HCT116 (cell line): ENCODE results near the gene MARCKSL1.

Experiments used
- POLR2A ChIP-seq: IDR thresholded peaks from 2 replicates; pipeline ENCODE4 v1.7.0; 2011; ENCODE audit warnings: borderline replicate concordance; ENCODE audit not compliant: insufficient read depth, insufficient read length; ENCODE audit errors: extremely low read depth
- POLR2AphosphoS5 ChIP-seq: IDR thresholded peaks from 2 replicates; pipeline ENCODE4 v1.6.1; 2011; ENCODE audit warnings: mild to moderate bottlenecking, low read depth, low read length, moderate library complexity
- RAD21 ChIP-seq: IDR thresholded peaks from 2 replicates; pipeline ENCODE4 v1.6.1; 2012; ENCODE audit warnings: low read depth, mild to moderate bottlenecking
- TF ChIP-seq, protein P1 (sequence below), 3 experiments: fragments of 200-600 bp in 1 of 3; sonication (generic) in 1 of 3; IDR thresholded peaks in 2 of 3; conservative IDR thresholded peaks in 1 of 3; 2 replicates each; pipeline ENCODE4 v1.5.1; 2012 to 2017; ENCODE audit warnings: low read depth in 2 of 3, low read length in 2 of 3, antibody characterized with exemption in 1 of 3, borderline replicate concordance in 1 of 3, control low read depth in 1 of 3, mild to moderate bottlenecking in 1 of 3, mixed read lengths in 1 of 3, mixed run types in 1 of 3, moderate library complexity in 1 of 3; ENCODE audit not compliant: insufficient read depth in 1 of 3

DNA sequence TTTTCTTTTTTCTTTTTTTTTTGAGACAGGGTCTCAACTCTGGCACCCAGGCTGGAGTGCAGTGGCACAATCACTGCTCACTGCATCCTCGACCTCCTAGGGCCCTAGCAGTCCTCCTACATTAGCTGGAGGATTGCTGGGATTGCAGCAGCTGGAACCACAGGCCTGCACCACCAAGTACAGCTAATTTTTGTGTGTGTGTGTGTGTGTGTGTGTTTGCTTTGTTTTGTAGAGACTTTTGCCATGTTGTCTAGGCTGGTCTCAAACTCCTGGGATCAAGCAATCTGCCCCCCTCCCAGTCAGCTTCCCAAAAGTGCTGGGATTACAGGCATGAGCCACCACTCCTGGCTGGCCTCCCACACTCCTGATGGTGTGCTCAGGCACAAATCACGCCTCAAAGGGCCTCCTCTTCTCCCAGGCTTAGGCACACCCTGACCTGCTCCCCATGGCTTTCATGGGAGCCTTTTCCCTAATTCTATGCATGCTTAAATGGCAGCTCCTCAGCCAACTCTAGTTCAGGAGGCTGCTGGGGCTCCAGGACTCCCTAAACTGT, 16.9 kb upstream of the MARCKSL1 start:
- TF ChIP-seq RAD21 (no peak), POLR2A (no peak), POLR2AphosphoS5 (no peak)
- TF ChIP-seq, protein P1, sequence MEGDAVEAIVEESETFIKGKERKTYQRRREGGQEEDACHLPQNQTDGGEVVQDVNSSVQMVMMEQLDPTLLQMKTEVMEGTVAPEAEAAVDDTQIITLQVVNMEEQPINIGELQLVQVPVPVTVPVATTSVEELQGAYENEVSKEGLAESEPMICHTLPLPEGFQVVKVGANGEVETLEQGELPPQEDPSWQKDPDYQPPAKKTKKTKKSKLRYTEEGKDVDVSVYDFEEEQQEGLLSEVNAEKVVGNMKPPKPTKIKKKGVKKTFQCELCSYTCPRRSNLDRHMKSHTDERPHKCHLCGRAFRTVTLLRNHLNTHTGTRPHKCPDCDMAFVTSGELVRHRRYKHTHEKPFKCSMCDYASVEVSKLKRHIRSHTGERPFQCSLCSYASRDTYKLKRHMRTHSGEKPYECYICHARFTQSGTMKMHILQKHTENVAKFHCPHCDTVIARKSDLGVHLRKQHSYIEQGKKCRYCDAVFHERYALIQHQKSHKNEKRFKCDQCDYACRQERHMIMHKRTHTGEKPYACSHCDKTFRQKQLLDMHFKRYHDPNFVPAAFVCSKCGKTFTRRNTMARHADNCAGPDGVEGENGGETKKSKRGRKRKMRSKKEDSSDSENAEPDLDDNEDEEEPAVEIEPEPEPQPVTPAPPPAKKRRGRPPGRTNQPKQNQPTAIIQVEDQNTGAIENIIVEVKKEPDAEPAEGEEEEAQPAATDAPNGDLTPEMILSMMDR (IDR thresholded peaks at IDR 0.05 in 2 of 3, conservative IDR thresholded peaks at IDR 0.05 in 1 of 3; ENCODE audit: borderline replicate concordance in 1 of 3, insufficient read depth in 1 of 3, low read depth in 2 of 3, low read length in 2 of 3): no peak
